H1 (cell line): ENCODE measurements around the gene TTC23.

Experiments used
- EZH2 ChIP-seq: fragments of 200-600 bp; sonication (generic); IDR thresholded peaks from 2 replicates; pipeline ENCODE4 v1.7.1; 2012; ENCODE audit warnings: low read depth, mild to moderate bottlenecking, moderate library complexity, low read length, inconsistent platforms; ENCODE audit not compliant: severe bottlenecking
- JUND ChIP-seq: IDR thresholded peaks from 2 replicates; pipeline ENCODE4 v1.6.1; 2011; ENCODE audit warnings: mild to moderate bottlenecking, improper control_type of control experiment, low read length
- POLR2A ChIP-seq, 2 experiments: IDR thresholded peaks; 1 replicate in 1 of 2; 2 replicates in 1 of 2; pipeline ENCODE4 v1.6.1; 2011; ENCODE audit warnings: low read depth in 2 of 2, low read length in 2 of 2, mild to moderate bottlenecking in 2 of 2; ENCODE audit errors: control extremely low read depth in 1 of 2
- POLR2AphosphoS5 ChIP-seq: IDR thresholded peaks from 2 replicates; pipeline ENCODE4 v1.6.1; 2011; ENCODE audit warnings: low read depth, low read length
- RXRA ChIP-seq: IDR thresholded peaks from 2 replicates; pipeline ENCODE4 v1.6.1; 2011; ENCODE audit warnings: low read depth, mild to moderate bottlenecking, low read length, moderate library complexity; ENCODE audit not compliant: insufficient read depth
- ZNF274 ChIP-seq: IDR thresholded peaks from 2 replicates; pipeline ENCODE4 v1.7.0; 2012; ENCODE audit warnings: low read length, borderline replicate concordance; ENCODE audit errors: extremely low read depth
- TF ChIP-seq, protein P1 (sequence below), 3 experiments: IDR thresholded peaks; 1 replicate in 2 of 3; 2 replicates in 1 of 3; pipeline versions ENCODE4 v1.5.1 to v1.6.1; 2011; ENCODE audit warnings: low read length in 3 of 3, mild to moderate bottlenecking in 3 of 3, inconsistent platforms in 2 of 3, low read depth in 1 of 3, moderate library complexity in 1 of 3; ENCODE audit not compliant: insufficient read depth in 1 of 3; ENCODE audit errors: control extremely low read depth in 1 of 3

GRCh38 chr15:99201408-99202175, 47.8 kb downstream of the TTC23 start:
- TF ChIP-seq, protein P1, sequence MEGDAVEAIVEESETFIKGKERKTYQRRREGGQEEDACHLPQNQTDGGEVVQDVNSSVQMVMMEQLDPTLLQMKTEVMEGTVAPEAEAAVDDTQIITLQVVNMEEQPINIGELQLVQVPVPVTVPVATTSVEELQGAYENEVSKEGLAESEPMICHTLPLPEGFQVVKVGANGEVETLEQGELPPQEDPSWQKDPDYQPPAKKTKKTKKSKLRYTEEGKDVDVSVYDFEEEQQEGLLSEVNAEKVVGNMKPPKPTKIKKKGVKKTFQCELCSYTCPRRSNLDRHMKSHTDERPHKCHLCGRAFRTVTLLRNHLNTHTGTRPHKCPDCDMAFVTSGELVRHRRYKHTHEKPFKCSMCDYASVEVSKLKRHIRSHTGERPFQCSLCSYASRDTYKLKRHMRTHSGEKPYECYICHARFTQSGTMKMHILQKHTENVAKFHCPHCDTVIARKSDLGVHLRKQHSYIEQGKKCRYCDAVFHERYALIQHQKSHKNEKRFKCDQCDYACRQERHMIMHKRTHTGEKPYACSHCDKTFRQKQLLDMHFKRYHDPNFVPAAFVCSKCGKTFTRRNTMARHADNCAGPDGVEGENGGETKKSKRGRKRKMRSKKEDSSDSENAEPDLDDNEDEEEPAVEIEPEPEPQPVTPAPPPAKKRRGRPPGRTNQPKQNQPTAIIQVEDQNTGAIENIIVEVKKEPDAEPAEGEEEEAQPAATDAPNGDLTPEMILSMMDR (IDR thresholded peaks at IDR 0.05; ENCODE audit: control extremely low read depth in 1 of 3, insufficient read depth in 1 of 3, low read depth in 1 of 3, low read length in 3 of 3): no peak
- TF ChIP-seq EZH2 (no peak), POLR2A (IDR thresholded peaks at IDR 0.05; ENCODE audit: control extremely low read depth in 1 of 2, low read depth in 2 of 2, low read length in 2 of 2) (no peak), RXRA (no peak), JUND (no peak), POLR2AphosphoS5 (no peak), ZNF274 (no peak)
